Neuronal stem cell (in vitro differentiated cells): Measurements from ENCODE around the gene NELFCD.
A peak's percentile ranks its signal among the peaks of the same experiment; 100 is the strongest.
"Not testable (repeated sequence)": the region's sequence is repeated elsewhere in the genome, so short reads cannot be mapped to it uniquely, and the experiment has no call there.

Source experiments
- DNase-seq: peaks from one replicate; pipeline ENCODE4 v3.0.0-alpha.2; 2013; ENCODE audit warnings: low spot score
- H2AFZ ChIP-seq: one replicate; pipeline ENCODE4 v1.6.1; 2013; ENCODE audit warnings: mild to moderate bottlenecking, low read length, inconsistent platforms
- H2AK5ac ChIP-seq: 2 replicates; pipeline ENCODE4 v1.6.1; 2013; ENCODE audit warnings: low read depth, mild to moderate bottlenecking, inconsistent platforms, low read length, moderate library complexity, mixed read lengths
- H2BK120ac ChIP-seq: 2 replicates; pipeline ENCODE4 v1.6.1; 2013; ENCODE audit warnings: low read depth, mild to moderate bottlenecking, inconsistent platforms, low read length, moderate library complexity, mixed read lengths
- H2BK12ac ChIP-seq: one replicate; pipeline ENCODE4 v1.6.1; 2013; ENCODE audit warnings: low read length, inconsistent platforms
- H2BK15ac ChIP-seq: 2 replicates; pipeline ENCODE4 v1.6.1; 2013; ENCODE audit warnings: mild to moderate bottlenecking, low read length, inconsistent platforms, mixed read lengths
- H2BK5ac ChIP-seq: one replicate; pipeline ENCODE4 v1.6.1; 2013; ENCODE audit warnings: inconsistent platforms, mild to moderate bottlenecking, low read length, moderate library complexity
- H3K14ac ChIP-seq: one replicate; pipeline ENCODE4 v1.6.1; 2013; ENCODE audit warnings: low read length, inconsistent platforms
- H3K18ac ChIP-seq: 2 replicates; pipeline ENCODE4 v1.6.1; 2013; ENCODE audit warnings: low read length, inconsistent platforms
- H3K23ac ChIP-seq: 2 replicates; pipeline ENCODE4 v1.6.1; 2013; ENCODE audit warnings: low read depth, mild to moderate bottlenecking, mixed read lengths, low read length, inconsistent platforms; ENCODE audit not compliant: poor library complexity
- H3K27ac ChIP-seq: replicated peaks from 3 replicates; pipeline ENCODE4 v1.5.1; 2013; ENCODE audit warnings: low read length, inconsistent platforms
- H3K27me3 ChIP-seq, 3 experiments: 2 replicates each; pipeline ENCODE4 v1.6.1; 2013; ENCODE audit warnings: low read length in 3 of 3, mild to moderate bottlenecking in 2 of 3, inconsistent platforms in 1 of 3, low read depth in 1 of 3, mixed read lengths in 1 of 3, moderate library complexity in 1 of 3; ENCODE audit not compliant: control insufficient read depth in 3 of 3, insufficient read depth in 3 of 3
- H3K36me3 ChIP-seq, 2 donors: replicated peaks in 1 of 2; 2 replicates each; pipeline ENCODE4 v1.6.1; 2013; ENCODE audit warnings: low read length in 2 of 2; ENCODE audit not compliant: control insufficient read depth in 2 of 2, insufficient read depth in 2 of 2
- H3K4ac ChIP-seq: 2 replicates; pipeline ENCODE4 v1.6.1; 2013; ENCODE audit warnings: inconsistent platforms, mild to moderate bottlenecking, low read length, moderate library complexity
- H3K4me1 ChIP-seq, 2 donors: 1 replicate in 1 of 2; 2 replicates in 1 of 2; pipeline ENCODE4 v1.6.1; 2013; ENCODE audit warnings: low read length in 2 of 2, low read depth in 1 of 2; ENCODE audit not compliant: control insufficient read depth in 2 of 2, insufficient read depth in 1 of 2
- H3K4me2 ChIP-seq: one replicate; pipeline ENCODE4 v1.6.1; 2013; ENCODE audit warnings: mild to moderate bottlenecking, low read length, inconsistent platforms; ENCODE audit not compliant: insufficient read depth, poor library complexity, severe bottlenecking
- H3K4me3 ChIP-seq, 2 donors: 2 replicates each; pipeline ENCODE4 v1.5.1; 2013; ENCODE audit warnings: low read length in 2 of 2, mild to moderate bottlenecking in 2 of 2, inconsistent platforms in 1 of 2, moderate library complexity in 1 of 2
- H3K79me1 ChIP-seq: one replicate; pipeline ENCODE4 v1.6.1; 2013; ENCODE audit warnings: low read depth, mild to moderate bottlenecking, inconsistent platforms, low read length, moderate library complexity
- H3K9ac ChIP-seq: one replicate; pipeline ENCODE4 v1.6.1; 2013; ENCODE audit warnings: mild to moderate bottlenecking, low read depth, low read length, inconsistent platforms; ENCODE audit not compliant: poor library complexity
- H3K9me3 ChIP-seq, 2 donors: replicated peaks in 1 of 2; 2 replicates each; pipeline versions ENCODE3 to v1.6.1; 2013; ENCODE audit warnings: low read length in 2 of 2, mild to moderate bottlenecking in 2 of 2, inconsistent platforms in 1 of 2, low read depth in 1 of 2, mixed read lengths in 1 of 2, moderate library complexity in 1 of 2; ENCODE audit not compliant: control insufficient read depth in 2 of 2, insufficient read depth in 1 of 2
- H4K8ac ChIP-seq: one replicate; pipeline ENCODE4 v1.6.1; 2013; ENCODE audit warnings: low read depth, mild to moderate bottlenecking, inconsistent platforms, low read length, moderate library complexity
- H4K91ac ChIP-seq: one replicate; pipeline ENCODE4 v1.6.1; 2013; ENCODE audit warnings: low read length, low read depth, mild to moderate bottlenecking, inconsistent platforms; ENCODE audit not compliant: poor library complexity
- WGBS, 2 donors: extraction: QIAGEN DNeasy Blood & Tissue Kit; methylation state at CpG; one replicate each; pipeline ENCODE4 v1.1.7; 2013; ENCODE audit warnings: missing lambda C conversion rate in 2 of 2, mixed read lengths in 1 of 2; ENCODE audit not compliant: insufficient read length in 2 of 2, insufficient replicate concordance in 1 of 2; ENCODE audit errors: extremely low coverage in 2 of 2; 5-methylcytosine and 5-hydroxymethylcytosine counted together

Gene NELFCD

GRCh38 chr20:58982406-58983114 is 1.5 kb downstream of the NELFCD start:
- peaks cover 9 to 37% of the 10 kb centered on the region in 2 donors for H3K36me3 ChIP-seq
- no peak overlapping the region for H3K9ac ChIP-seq
- H3K79me1 ChIP-seq: peaks cover 7% of the 10 kb centered on the region
- no peak overlapping the region for H2BK15ac ChIP-seq
- no peak overlapping the region for H3K23ac ChIP-seq
- no peak overlapping the region for H3K18ac ChIP-seq
- H3K4me3 ChIP-seq: peak overlapping the region; percentile 59 to 95
- no peak overlapping the region for H3K14ac ChIP-seq
- H2AK5ac ChIP-seq: no peak overlapping the region
- H3K4me1 ChIP-seq: peaks cover 2 to 9% of the 10 kb centered on the region in 2 donors
- H3K4me2 ChIP-seq: peak overlapping the region; percentile 40
- no peaks in the 10 kb centered on the region for H3K9me3 ChIP-seq
- H2BK5ac ChIP-seq: no peak overlapping the region
- DNase-seq: no peak
- no CpG with 5 or more reads among the region's 12 CpGs for WGBS, 2 donors
- H4K8ac ChIP-seq: no peak overlapping the region
- H4K91ac ChIP-seq: no peak overlapping the region
- no peak overlapping the region for H2BK120ac ChIP-seq
- H2BK12ac ChIP-seq: no peak overlapping the region
- no peak overlapping the region for H2AFZ ChIP-seq
- no peak overlapping the region for H3K27ac ChIP-seq
- H3K4ac ChIP-seq: no peak overlapping the region
- H3K27me3 ChIP-seq: peaks cover 0 to 6% (median 0%) of the 10 kb centered on the region in 3 experiments

GRCh38 chr20:58983115-58983468 is 2.0 kb downstream of the NELFCD start:
- H3K9me3 ChIP-seq, H3K14ac ChIP-seq, H4K91ac ChIP-seq, H2AK5ac ChIP-seq, H2BK120ac ChIP-seq, H3K18ac ChIP-seq, H3K4ac ChIP-seq, H3K4me3 ChIP-seq, H2BK15ac ChIP-seq, DNase-seq, H4K8ac ChIP-seq, H3K27me3 ChIP-seq, H3K79me1 ChIP-seq, H2AFZ ChIP-seq, H3K27ac ChIP-seq, H3K23ac ChIP-seq, H2BK12ac ChIP-seq, H3K4me1 ChIP-seq, H2BK5ac ChIP-seq, H3K4me2 ChIP-seq, H3K9ac ChIP-seq: not testable (repeated sequence)
- peaks cover 14 to 42% of the 10 kb centered on the region in 2 donors for H3K36me3 ChIP-seq
- WGBS, 2 donors: no CpG with 5 or more reads among the region's 12 CpGs

- no peaks in the 10 kb centered on the region for H3K27me3 ChIP-seq
- no CpG with 5 or more reads among the region's 6 CpGs for WGBS, 2 donors
- H2BK15ac ChIP-seq: no peak overlapping the region
- H4K8ac ChIP-seq: no peak overlapping the region
- peaks cover 7% of the 10 kb centered on the region for H3K79me1 ChIP-seq
- no peak overlapping the region for H3K14ac ChIP-seq
- peaks cover 2 to 9% of the 10 kb centered on the region in 2 donors for H3K4me1 ChIP-seq
- H3K9me3 ChIP-seq: no peaks in the 10 kb centered on the region
- no peak overlapping the region for H3K4ac ChIP-seq
- H3K4me3 ChIP-seq: no peak overlapping the region
- no peak overlapping the region for H4K91ac ChIP-seq
- no peak overlapping the region for H2AFZ ChIP-seq
- peaks cover 27 to 58% of the 10 kb centered on the region in 2 donors for H3K36me3 ChIP-seq
- no peak for DNase-seq
- H3K23ac ChIP-seq: no peak overlapping the region
- H3K4me2 ChIP-seq: no peak overlapping the region
- no peak overlapping the region for H3K18ac ChIP-seq
- H2BK5ac ChIP-seq: no peak overlapping the region
- no peak overlapping the region for H2AK5ac ChIP-seq
- H2BK120ac ChIP-seq: no peak overlapping the region
- no peak overlapping the region for H2BK12ac ChIP-seq
- H3K9ac ChIP-seq: no peak overlapping the region
- no peak overlapping the region for H3K27ac ChIP-seq
These were observed 3.6 kb downstream of the NELFCD start for GRCh38 chr20:58984691-58985090.

GRCh38 chr20:58985656-58986055 is 4.6 kb downstream of the NELFCD start:
- Histone ChIP-seq H3K9me3 (no peaks in the 10 kb centered on the region), H3K36me3 (peaks cover 32 to 67% of the 10 kb centered on the region in 2 donors), H2BK15ac (no peak overlapping the region), H3K27me3 (no peaks in the 10 kb centered on the region), H3K14ac (no peak overlapping the region), H3K18ac (no peak overlapping the region), H2AFZ (no peak overlapping the region), H4K91ac (no peak overlapping the region), H3K27ac (no peak overlapping the region), H3K4me3 (no peak overlapping the region), H3K4me2 (no peak overlapping the region), H3K4ac (no peak overlapping the region), H2BK12ac (no peak overlapping the region), H3K9ac (no peak overlapping the region), H3K4me1 (peaks cover 2 to 9% of the 10 kb centered on the region in 2 donors), H3K23ac (no peak overlapping the region), H3K79me1 (peaks cover 7% of the 10 kb centered on the region), H2AK5ac (no peak overlapping the region), H2BK5ac (no peak overlapping the region), H2BK120ac (no peak overlapping the region), H4K8ac (no peak overlapping the region)
- WGBS, 2 donors: 100% methylated on average over 1 of the region's 5 CpGs; no CpG with 5 or more reads in 1 of the 2 donors
- DNase-seq: no peak
